Measurements from ENCODE around the gene SIRT7.
"Not testable (repeated sequence)": the region's sequence is repeated elsewhere in the genome, so short reads cannot be mapped to it uniquely, and the experiment has no call there.

The SIRT7 gene

GRCh38 chr17:81954131-81955057 lies 36.4 kb upstream of the SIRT7 start:
- DNase-seq (ENCODE audit: low read depth) = no peak

- not testable (repeated sequence) for DNase-seq (ENCODE audit: low read depth)
Observed at GRCh38 chr17:81953443-81953842, 35.5 kb upstream of the SIRT7 start.

GRCh38 chr17:81952792-81953228 lies 34.8 kb upstream of the SIRT7 start:
- DNase-seq (ENCODE audit: low read depth) = no peak

GRCh38 chr17:81951785-81952684 lies 34.1 kb upstream of the SIRT7 start:
- DNase-seq (ENCODE audit: low read depth) = no peak

GRCh38 chr17:81950501-81950900 lies 32.5 kb upstream of the SIRT7 start:
- DNase-seq (ENCODE audit: low read depth) = no peak

- DNase-seq (ENCODE audit: low read depth) = no peak
Observed at GRCh38 chr17:81948635-81949378, 30.8 kb upstream of the SIRT7 start.

- no peak for DNase-seq (ENCODE audit: low read depth)
Observed at GRCh38 chr17:81947189-81947588, 29.2 kb upstream of the SIRT7 start, which contains the start of gene MYADML2. Gene MYADML2, minus strand, starts transcription at chr17:81947233. Its CDS starts 5,492 bp downstream, at chr17:81941741.

GRCh38 chr17:81944858-81945257 lies 26.9 kb upstream of the SIRT7 start:
- DNase-seq (ENCODE audit: low read depth) = no peak

GRCh38 chr17:81942167-81942553 lies 24.2 kb upstream of the SIRT7 start:
- no peak for DNase-seq (ENCODE audit: low read depth)

- DNase-seq (ENCODE audit: low read depth) = no peak
Observed at GRCh38 chr17:81941484-81942166, 23.6 kb upstream of the SIRT7 start.

- DNase-seq (ENCODE audit: low read depth) = no peak
Observed at GRCh38 chr17:81940538-81941483, 22.8 kb upstream of the SIRT7 start.

GRCh38 chr17:81939881-81940385 lies 22.0 kb upstream of the SIRT7 start:
- no peak for DNase-seq (ENCODE audit: low read depth)

GRCh38 chr17:81939218-81939617 lies 21.2 kb upstream of the SIRT7 start:
- no peak for DNase-seq (ENCODE audit: low read depth)

GRCh38 chr17:81935709-81936084 lies 17.7 kb upstream of the SIRT7 start:
- DNase-seq (ENCODE audit: low read depth) = no peak

GRCh38 chr17:81934850-81935708 lies 17.1 kb upstream of the SIRT7 start:
- no peak for DNase-seq (ENCODE audit: low read depth)

- no peak for DNase-seq (ENCODE audit: low read depth)
Observed at GRCh38 chr17:81934098-81934757, 16.3 kb upstream of the SIRT7 start.

GRCh38 chr17:81933178-81933699 lies 15.3 kb upstream of the SIRT7 start:
- DNase-seq (ENCODE audit: low read depth) = no peak

- DNase-seq (ENCODE audit: low read depth) = no peak
Observed at GRCh38 chr17:81932333-81932983, 14.5 kb upstream of the SIRT7 start.

All from EH (cell line).